ENCODE measurements around the gene RPS24.

Gene RPS24

DNA sequence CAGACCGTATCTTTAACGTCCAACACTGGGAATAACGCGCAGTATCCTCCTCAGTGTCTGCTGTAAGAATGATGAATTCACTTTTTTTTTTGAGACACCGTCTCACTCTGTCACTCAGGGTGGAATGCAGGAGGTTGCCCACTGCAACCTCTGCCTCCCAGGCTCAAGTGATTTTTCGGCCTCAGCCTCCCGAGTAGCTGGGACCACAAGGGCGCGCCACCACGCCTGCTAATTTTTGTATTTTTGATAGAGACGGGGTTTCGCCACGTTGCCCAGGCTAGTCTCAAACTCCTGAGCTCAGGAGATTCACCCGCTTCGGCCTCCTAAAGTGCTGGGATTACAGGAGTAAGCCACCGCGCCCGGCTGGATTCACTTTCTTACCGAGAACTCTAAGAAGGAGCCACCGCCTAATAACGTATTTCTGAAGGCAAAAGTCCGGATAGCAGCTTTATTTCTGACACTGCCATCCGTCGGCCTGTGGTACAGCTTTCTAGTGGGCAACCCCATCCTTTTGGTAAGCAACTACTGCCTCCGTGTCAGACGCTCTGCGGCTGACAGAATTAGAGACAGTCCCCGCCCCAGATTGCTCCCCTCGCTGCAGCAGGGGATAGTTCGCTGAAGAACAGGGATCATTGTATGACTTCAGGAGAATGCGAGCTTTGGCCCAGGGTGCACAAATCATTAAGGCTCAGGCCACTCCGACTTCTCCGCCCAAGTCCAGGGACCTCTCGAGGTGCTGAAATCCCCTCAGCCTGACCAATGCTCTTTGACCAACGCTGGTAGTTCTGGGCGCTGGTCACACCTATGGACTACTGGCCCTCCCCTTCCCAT is 5.0 kb upstream of the RPS24 start:
- no peak for DNase-seq

DNA sequence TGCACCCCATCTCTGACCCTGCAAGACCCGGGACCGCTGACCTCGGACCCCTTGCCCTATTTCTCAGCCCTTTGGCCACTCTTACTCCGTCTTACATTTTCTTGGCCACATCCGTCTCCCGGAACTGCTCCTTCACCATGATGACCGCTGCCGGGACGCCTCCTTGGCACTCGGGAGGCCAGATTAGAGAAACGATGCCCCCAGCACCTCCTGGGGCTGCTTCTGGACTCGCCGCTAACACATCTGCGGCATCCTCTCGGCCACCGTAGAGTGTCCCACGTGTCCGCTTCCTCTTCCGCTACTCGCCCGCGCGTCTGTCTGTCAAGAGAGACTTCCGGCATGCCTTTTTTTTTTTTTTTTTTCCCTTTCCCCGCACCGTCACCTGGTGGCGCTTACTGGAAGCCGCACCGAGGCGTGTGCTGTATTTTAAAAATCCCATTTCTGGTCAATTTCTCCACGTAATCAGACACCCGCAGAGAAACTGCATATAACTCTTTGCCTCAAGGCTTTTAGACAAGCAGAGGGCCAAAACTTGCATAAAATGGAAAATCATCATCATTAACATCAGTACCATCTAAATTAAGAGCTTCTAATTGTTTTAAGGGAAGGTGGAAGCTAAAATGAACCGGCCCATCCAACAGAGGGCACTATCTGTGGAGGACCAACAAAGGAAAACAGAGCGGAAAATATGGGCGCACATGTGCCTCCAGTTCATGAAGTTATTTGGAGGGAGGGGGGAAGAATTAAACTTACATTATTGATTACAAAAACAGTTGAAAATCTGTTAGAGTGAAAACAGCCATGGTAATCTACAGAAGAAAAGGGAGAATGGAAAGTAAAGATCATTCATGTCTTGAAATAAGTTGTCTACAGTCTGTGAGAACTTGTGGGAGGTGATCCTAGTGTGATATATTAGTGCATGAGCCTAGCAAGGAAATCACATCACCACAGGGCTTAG is 4.1 kb upstream of the RPS24 start, which contains the start of gene POLR3A:
Gene POLR3A, minus strand, starts transcription at position 247 of the 958 bp plus-strand sequence. Its CDS starts 108 bp downstream, at position 139.
- DNase-seq = peak; percentile 93

DNA sequence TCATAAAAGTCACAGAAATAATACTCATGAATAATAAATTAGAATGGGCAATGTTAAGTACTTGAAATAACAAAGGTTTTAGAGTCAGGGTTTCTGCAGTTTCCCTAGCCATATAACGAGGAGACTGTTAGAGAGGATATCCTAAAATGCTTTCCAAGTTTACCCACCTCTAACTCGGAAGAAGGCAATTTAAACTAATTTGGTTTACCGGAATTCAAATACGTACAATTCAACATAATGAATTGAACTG is 351 bp upstream of the RPS24 start:
- DNase-seq = no peak

DNA sequence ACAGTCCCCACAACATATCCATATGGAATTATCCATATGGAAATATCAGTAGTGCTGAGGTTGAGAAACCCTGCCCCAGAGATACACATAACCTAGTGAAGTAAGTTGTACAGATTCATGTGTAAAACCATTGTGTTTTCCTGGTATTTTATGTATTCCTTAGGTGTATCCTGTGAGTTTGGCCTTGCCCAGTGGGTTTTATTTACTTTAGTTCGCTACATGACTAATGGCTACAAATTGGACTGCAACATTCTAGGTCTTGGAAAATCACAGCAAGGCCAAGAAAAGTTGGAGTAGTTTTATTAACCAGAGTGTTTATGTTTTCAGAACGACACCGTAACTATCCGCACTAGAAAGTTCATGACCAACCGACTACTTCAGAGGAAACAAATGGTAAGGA is 1.4 kb downstream of the RPS24 start:
- DNase-seq = no peak

DNA sequence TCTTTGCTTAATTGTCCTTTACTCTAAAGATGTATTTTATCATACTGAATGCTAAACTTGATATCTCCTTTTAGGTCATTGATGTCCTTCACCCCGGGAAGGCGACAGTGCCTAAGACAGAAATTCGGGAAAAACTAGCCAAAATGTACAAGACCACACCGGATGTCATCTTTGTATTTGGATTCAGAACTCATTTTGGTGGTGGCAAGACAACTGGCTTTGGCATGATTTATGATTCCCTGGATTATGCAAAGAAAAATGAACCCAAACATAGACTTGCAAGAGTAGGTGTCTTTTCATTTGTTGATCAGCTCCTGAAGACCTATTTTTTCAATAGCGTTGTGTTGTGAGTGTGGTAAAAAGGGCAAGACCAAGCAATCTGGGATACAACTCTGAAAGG is 1.8 kb downstream of the RPS24 start:
- no peak for DNase-seq

DNA sequence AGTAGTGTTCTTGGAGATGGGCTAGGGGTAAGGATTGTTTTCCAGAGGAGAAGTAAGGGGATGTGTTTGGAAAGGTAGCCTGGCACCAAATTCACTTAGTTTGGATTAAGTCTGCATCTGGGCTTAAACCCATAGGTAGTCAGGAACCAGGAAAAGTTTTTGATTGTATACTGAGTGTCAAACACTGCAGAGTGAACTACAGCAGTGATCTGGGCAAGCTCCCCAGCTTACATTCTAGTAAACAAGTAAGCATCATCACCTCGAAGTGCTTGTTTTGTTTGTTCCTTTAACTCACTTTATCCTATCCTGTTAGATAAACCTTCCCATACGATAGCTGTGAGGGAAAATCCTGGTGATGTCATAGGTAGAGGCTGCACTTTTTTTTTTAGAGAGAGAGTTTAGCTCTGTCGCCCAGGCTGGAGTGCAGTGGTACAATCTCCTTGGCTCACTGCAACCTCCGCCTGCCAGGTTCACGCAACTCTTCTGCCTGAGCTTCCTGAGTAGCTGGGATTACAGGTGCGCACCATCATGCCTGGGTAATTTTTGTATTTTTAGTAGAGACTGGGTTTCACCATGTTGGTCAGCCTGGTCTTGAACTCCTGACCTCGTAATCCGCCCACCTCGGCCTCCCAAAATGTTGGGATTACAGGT is 2.4 kb downstream of the RPS24 start:
- no peak for DNase-seq

DNA sequence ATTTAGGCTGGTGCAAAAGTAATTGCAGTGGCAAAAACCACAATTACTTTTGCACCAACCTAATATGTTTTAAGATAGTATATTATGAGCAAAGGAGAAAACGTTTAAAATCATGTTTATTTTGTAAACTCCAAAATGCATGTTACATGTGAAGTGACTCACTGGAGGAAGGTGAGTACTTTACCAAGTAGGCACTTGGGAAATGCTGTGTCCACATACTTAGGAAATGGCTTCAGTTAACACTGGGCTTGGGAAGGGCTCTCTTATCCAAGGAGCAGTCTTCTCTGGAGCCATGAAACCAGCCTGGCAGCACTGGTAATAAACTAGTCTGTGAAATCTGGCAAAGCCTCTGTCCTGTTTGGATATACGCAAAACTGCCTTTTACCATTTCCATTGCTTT is 4.4 kb downstream of the RPS24 start:
- DNase-seq = no peak

DNA sequence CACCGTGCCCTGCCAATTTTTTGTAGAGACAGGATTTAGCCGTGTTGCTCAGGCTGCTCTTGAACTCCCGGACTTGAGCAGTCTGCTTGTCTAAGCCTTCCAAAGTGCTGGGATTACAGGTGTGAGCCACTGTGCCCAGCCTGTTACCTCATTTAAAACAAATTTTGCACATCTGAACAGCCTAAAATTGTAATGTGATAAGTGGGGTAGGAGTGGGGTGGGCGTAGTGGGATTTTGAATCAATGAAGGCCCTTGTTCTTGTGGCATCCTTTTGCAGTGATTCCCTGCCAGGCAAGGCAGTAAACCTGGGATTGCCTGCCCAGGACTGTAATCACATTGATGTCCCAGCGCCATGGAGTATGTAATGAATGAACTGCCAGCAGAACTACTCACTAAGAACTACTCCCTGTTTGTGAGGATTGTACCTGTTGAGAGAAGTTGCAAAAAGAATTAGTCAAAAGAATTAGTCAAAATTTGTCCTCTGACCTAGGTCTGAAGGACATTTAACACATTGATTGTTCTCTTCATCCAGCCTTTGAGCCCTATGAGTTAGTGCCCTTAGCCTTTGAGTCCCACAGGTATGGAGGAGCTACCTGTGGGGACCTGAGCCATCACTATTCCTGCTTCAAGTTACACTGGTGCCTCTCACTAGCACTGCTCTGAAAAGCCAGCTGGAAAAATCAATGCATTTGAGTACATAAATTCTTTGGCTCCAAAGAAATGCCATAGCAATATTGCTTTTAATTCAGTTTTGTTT is 5.3 kb downstream of the RPS24 start:
- DNase-seq = no peak

DNA sequence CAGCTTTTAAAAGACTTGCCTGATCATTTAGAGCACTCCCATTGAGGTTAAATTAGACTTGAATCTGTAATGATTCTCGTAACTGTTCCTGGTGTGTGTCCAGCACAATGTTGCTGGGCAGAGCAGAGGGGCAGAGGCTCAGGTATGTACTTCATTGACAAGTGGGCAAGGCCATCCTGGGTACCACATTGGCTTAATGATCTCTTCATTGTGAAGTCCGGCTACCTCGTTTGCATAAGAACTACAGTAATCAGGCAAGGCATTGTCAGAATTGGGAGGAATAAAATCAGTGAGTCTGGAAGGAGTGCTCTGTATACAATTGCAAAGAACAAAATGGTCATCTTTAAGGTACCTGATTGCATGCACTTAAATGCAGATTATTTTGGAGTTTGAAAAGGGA is 6.1 kb downstream of the RPS24 start:
- DNase-seq = no peak

DNA sequence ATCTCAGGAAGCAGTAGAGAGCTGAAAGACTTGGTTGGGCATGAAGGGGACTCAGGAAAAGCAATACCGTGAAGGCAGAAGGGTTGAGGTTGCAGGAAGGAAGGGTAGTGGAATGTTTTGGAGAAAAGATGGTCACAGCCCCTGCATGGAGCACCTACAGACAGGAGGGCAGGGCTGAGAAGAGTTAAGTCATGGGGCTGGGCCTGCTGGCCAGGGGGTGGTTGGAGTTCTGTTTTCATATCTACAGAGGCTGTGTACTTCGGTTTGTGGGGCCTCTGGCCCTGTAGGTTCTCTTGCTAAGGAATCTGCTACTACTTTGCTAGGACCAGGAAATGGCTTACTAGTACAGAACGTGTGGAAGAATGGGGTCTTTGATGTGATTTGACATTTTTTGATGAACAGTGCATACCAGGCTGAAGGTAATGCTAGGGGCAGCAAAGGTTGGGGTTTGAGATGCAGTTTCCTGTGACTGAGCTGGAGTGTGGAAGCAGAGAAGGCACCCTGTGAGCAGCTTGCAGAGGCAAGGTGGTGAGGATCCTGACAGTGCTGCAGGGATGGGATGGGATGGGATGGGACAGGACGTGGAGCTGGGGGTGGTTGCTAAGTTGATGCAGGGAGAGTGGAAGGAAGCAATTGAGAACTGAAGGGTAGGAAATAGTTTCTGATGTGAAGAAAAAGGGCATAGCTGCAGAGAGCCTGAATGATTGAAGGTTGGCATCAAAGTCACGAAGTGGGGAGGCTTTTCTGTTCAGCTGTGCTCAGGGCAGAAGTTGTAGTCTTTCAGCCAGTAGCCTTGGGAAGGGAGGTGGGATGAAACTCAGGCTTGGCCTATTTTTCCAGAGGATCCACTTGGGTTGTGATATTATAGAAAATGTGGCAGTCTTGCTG is 7.8 kb downstream of the RPS24 start:
- no peak for DNase-seq

DNA sequence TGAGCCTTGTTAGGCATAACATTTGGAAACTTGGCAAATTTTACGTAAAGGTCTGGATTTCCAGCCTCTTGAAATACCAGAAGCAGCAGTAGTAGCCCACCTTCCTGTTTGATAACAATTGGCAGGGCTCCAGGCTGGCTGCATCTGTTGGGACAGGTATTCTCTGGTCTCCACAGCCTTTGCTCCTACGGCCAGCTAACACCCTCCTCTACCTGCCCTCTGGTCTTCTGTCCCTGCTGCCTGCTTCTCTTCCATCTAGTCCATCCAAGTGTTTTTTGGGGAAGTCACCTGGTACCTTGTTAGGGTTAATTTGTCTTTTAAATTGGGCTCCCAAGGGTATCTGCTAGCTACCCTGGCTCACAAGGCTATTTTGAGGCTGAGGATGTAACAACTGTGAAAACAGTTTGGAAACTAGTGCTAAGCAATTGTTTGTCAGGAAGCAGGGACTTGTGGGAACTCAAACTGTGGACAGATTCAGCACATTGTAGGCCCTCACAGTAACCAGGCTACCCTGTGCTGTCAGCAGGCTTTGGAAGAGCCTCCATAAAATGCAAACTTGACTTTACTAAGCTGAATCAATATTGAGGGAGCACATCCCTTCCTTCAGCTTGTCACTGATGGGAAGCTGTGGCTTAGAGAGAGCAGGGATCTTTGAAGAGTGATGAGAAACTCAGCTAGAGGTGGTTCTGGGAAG is 8.5 kb downstream of the RPS24 start:
- no peak for DNase-seq

DNA sequence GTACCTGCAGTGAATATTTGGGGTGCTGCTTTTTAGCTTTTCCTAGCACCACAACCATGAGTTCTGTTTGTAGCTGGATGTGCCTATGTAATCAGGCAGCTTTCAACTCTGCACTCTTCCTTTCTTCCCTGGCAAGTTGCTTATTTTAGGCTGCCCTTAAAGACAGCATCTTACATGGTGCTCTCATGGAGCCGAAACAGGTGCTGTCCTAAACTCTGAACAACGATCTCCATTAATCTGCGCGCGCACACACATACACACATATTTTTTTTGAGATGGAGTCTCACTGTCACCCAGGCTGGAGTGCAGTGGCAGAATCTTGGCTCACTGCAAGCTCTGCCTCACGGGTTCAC is 9.1 kb downstream of the RPS24 start:
- DNase-seq = no peak

DNA sequence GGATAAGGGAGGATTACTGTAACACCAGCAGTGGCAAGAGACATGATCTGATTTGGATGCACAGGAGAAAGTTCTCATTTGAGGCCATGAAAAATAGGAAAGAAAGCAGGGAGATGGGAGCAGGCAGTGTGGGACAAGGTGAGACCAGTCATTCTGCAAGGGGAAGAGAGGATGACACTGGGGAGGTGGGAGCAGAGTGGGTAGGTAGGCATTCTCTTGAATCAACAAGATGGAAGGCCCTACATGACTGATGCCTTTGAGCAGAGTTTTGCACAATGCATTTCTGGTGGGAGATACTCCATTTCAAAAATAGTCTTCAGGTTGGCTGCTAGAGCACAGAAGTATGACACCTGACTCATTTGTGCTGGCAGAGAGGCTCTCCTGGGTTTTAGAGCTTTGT is 10.5 kb downstream of the RPS24 start:
- DNase-seq = no peak

DNA sequence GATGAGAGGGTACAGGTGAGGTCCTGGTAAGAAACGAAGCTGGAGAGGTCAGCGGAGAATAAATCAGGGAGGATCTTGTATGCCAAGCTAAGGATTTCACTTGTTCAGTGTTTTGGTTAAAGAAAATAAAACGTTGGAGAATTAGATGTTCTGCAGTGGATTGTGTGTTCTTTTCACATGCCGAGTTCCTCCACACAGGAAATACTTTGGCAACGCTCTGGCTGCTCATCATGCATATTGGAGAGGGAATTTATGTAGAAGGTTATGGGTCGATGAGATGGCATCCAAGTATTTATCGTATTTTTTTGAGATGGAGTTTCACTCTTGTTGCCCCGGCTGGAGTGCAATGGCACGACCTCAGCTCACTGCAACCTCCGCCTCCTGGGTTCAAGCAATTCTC is 11.0 kb downstream of the RPS24 start:
- DNase-seq = no peak

DNA sequence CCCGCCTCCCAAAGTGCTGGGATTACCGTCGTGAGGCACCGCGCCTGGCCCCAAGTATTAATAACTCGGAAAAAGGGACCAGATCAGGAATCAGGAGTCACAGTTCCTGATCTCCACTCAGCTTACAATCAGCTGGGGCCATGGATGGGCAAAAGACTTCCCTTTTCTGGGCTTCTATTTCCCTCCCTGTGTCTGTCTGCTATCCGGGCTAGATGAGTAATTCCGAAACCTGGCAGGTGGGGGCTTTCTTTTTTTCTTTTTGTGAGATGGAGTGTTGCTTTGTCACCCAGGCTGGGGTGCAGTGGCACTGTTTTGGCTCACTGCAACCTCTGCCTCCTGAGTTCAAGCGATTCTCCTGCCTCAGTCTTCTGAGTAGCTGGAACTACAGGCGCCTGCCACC is 11.6 kb downstream of the RPS24 start:
- DNase-seq = peak; percentile 36

DNA sequence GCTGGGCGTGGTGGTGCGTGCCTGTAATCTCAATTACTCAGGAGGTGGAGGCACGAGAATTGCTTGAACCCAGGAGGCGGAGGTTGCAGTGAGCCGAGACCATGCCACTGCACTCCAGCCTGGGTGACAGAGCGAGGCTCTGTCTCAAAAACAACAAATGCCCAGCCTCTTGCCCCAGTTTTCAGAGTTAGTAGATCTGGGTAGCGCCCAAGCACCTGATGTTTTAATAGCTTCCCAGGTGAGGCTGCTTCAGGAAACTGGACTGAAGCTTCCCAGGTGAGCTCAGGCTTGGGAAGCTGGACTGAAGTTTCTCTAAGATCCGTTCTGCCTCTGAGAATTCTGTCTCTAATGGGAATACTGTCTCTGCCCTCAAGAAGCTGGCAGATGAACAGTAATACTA is 12.2 kb downstream of the RPS24 start:
- DNase-seq = no peak

DNA sequence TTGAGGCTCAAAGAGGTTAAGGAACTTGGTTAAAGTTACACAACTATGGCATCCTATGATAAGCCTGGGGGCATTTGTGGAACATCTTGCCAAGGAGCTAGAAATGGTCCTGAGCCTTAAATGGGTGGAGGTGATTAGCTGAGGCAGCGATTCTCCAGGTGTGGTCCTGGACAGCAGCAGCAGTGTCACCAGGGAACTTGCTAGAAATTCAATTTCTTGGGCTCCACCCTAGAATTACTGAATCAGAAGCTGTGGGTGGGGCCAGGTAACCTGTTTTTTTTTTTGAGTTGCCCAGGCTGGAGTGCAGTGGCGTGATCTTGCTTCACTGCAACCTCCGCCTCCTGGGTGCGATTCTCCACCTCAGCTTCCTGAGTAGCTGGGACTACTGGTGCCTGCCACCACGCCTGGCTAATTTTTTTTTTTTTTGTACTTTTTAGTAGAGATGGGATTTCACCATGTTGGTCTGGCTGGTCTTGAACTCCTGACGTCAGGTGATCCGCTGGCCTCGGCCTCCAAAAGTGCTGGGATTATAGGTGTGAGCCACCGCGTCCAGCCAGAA is 13.1 kb downstream of the RPS24 start:
- DNase-seq = no peak

DNA sequence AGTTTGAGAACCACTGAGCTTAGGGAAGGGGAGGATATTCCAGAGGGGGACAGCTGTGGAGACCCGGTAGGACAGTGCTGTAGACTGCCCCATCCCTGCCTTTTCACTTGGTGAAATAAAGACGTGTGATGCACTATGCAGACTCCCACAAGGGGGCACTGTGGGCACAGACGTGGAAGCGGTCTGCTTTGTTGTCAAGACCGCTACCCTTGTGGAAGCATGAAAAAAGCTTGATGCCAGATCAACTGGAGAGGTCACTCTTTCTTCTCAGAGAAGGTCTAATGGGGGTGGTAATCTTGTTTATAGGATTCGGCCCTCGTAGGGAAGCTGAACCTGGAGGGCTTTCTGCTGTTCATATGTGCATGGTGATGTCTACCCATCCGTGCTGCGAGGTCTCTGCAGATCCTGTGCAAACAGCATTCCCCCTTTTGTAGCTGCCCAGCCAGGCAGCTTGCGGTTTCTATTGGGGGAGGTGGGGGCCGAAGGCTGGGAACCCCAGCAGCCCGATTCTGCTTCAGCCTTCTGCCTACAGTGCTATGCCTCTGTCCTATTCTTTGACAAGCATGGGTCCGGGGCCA is 13.7 kb downstream of the RPS24 start:
- DNase-seq = peak; percentile 86

DNA sequence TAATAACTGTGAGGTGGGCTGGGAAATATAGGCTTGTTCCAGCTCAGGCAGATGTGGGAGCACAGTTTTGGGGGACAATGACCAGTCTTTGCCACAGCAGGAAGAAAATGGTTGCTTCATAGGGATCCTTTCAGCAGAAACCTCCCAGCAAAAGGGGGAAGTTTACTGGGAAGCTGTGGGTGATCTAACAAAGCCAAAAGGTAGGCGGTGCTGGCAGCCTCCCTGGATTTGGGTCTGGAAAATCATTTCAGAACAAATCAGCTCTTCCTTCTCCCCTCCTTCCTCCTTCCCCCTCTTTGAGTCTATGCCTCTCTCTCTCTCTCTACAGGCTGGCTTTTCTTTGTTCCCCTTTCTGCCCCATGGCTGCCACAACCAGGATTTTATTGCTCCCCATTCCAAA is 16.2 kb downstream of the RPS24 start:
- DNase-seq = no peak

DNA sequence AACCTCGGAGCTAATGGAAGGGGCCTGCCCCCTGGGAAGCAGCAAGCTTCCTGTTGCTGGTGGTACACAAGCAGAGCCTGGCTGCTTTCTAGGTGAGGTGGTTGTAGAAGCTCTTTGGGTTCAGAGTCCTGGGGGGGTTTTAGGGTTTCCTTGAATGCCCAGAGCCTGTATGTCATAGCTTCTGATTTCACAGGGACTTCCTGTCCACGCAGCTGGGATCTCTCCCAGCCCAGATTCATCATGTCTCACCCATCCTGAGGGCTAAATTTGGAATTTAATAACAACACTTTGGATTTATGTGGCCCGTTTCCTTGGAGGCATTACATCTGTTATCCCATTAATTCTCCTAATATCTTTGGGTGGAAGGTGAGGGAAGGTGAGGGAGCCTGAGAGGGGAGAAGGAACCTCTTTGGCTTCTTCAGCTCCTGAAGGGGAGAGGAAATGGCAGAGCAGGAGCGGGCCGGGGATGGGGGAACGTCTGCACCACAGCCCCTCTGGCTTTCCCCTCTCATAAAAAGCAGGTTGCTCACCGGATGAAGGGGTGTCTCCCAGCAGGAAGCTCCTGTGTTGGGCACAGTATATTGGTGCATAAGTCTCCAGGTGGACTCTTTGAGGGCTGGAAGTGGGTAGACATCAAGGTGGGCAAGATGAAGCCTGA is 19.7 kb downstream of the RPS24 start:
- no peak for DNase-seq

Data from stimulated activated CD4-positive, alpha-beta T cell treated with anti-CD3 and anti-CD28 coated beads, Interleukin-4, amount 100 ng/mL, for 24 hours (primary cell).